ENCODE data around the gene RAB31.

The RAB31 gene

DNA sequence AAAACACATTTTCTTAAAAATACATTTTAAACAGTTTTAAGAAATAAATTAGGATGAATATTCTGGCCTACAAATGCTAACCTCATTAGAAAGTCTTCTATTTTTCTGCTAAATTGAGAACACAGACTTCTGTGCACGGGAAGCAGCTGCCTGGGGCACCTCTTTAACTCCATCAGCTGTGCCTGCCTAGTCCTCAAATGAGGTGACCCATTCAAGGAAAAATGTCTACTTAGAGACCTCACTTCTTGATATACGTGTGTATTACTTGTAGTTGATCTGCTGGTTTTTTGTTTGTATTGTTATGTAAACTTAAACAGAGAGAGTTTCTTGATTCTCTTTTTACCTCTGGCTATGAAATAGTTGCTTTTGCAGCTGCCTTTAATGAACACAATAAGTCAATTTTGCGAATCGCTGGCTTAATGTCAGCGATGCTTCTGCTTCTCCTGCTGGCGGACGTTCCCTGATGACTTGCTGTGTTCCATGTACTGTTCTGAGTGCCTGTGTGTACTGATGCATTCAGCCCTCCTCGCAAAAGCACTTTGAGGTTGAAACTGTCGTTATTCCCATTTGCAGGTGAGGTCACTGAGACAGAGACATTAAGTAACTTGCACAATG, 88.9 kb downstream of the RAB31 start:
- DNase-seq, result peak; percentile 59

DNA sequence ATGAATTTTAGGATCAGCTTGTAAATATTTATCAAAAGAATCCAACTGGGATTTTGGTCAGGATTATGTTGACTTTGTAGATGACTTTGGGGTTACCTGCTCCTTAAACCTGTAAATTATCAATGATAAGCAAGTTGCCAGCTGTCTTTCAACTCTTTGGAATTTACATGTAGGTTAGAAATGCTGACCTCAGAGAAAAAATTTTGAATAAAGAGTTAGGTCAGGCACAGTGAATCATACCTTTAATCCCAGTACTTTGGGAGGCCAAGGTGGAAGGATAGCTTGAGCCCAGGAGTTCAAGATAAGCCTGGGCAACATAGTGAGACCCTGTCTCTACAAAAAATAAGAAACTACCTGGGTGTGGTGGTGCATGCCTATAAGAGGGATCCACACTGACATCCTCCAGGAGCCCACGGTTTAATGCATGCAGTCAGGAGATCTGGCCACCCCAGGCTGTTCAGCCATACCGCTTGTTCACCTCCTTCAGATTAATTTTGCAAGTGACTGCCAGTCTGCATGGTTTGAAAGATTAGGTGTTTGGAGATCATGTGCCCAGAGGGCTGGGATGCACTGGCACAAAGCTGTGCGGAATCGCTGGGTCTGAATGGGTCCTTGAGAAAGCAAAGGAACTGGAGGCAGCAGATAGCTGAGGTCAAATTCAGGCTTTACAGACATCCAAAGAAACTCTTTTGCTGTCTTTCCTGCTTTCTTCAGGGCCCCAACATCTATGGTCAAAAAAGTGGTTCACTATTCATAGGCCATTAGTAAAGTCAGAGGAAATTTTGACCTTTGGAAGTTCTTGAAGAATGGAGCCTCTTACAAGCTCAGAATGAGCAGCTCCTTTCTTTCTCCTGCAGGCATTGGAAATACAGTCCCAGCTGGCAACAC, 94.3 kb downstream of the RAB31 start:
- no peak for DNase-seq

DNA sequence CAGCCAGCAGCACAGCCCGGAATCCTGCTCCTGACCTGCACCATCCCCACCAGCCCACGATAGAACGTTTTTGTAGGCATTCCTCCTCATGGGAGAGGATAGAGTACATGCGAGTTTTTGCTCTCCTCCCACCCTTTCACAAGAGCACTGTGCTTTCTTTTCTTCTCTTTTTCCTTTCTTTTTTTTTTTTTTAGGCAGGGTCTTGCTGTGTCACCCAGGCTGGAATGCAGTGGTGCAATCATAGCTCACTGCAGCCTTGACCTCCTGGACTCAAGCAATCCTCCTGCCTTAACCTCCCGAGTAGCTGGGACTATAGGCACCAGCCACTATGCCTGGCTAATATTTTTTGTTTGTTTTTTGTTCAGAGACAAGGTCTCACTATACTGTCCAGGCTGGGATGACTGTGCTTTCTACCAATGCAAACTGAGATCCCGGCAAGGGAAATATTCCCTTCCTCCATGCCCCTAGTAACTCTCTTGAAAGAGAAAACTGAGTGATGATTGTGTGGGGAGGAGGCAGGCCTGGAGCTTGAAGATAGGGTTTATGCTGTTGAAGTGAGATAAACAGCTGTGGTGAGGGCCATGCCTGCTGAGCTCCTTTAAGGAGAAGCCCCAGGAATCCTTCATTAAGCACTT, 95.1 kb downstream of the RAB31 start:
- DNase-seq, result no peak

DNA sequence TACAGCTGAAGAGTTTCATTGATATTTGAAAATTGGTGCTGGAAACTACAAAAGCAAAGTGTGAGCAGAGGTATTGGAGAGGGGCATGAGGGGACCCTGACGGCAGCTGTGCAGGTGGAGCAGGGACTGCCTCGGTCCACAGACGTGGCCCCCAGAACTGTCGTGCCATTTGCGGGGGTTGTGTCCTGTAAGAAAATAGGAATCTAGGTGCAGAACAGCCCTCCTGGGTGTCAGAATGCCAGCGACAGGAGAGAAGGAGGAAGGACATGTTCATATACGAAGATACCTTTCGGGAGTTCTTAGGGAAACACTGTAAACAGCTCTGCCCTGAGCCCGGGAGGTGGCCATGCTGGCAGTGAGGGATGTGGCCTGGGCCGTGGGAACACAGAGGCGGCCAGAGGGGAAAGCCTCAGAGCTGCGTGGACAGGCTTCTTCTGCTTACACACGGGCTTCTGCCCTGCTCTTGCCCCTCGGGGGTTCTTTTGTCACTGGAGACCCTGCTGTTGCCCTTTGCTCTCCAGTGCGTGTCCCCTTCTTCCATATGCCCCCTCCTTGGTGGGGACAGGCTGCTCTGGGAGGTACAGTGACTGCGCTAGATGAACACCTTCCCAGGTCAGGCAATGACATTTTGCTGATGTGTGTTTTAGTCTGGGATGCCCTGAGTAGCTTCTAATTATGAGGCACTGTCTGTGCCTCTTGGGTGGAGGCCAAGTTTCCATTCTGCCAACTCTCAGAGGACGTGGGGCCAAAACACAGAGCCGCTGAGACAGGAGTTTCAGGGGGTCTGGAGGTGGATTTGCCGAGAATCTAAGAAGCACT, 95.8 kb downstream of the RAB31 start:
- DNase-seq, result peak; percentile 74

DNA sequence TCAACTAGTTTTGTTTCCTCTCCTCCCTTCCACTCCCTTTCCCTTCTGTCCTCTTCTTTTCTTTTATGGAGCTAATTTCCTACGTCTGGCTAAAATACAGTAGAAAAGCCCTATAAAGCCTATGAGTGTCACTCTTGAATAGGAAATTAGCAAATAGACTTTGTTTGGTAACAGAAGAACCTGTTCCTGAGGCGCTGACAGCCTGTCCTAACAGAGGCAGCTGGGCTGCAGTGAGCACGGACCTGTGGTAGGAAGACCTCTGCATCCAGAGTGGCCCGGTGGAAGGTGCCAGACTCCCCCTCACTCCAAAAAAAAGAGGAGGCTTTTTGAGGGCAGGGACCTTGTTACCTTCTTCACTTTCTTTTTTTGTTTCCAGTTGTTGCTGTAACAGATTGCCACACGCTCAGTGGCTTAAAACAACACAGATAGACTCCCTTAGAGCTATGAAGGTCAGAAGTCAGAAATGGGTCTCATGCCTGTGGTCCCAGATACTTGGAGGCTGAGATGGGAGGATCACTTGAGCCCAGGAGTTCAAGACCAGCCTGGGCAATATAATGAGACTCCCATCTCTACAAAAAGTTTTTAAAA, 96.5 kb downstream of the RAB31 start:
- DNase-seq, result no peak

DNA sequence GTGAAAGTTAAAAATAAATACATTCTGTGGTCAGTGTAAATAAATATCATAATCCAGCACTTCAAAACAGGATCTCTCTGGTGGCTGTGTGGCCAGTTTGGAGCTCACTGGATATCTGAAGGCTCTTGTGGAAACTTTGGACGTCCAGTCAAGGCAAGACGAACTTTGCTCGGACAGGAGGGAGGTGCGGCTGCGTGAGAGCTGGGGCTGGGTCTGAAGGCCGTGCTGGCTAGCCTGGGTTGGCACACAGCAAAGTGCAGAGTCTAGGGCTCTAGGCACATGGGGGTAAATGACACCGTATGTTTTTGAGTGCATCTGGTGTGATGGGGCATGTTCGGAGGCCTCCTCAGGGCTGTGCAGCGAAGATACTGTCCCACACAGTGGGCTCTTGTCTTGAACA, 98.8 kb downstream of the RAB31 start:
- no peak for DNase-seq

DNA sequence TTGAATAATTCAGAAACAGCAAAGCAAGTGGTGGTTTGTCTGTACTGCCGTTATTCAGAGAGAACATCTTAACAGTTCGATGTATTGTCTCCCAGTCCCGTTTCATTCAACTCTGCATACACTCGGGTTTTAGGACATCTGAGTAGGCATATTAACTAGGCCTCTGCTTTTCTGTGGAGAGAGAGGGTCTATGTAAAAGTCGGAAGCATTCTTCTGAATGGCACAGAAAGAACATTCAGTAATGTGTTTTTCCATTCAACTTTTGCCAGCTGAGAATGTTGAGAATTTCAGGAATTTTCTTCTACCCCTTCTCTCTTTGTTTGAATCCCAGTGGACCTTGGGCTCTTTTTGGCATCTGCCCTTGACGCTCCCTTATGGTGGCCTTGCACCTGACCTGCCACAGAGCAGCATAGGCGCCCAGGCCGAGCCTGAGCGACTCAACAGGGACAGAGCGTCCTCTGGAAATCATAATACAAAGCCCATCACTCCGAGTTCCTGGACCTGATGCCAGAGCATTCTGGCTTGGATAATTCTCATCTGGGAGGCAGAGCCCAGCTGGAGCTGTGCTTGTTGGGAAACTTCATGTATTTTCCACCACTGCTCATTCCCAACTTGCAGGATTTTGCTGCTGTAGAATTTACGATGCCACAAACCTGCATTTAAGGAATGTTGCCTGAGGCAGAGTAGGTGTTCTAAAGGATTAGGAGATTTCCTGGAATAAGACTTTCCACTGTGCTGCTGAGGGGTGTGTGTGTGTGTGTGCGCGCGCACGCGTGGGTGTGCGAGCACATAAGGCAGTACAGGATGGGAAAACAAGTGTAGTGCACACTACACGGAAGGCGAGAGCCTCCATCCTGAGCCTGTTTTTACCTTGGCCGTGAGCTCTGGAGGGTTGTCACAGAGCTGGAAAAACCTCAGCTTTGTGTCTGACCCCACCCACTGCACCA, 100.5 kb downstream of the RAB31 start:
- DNase-seq, result peak; percentile 75

DNA sequence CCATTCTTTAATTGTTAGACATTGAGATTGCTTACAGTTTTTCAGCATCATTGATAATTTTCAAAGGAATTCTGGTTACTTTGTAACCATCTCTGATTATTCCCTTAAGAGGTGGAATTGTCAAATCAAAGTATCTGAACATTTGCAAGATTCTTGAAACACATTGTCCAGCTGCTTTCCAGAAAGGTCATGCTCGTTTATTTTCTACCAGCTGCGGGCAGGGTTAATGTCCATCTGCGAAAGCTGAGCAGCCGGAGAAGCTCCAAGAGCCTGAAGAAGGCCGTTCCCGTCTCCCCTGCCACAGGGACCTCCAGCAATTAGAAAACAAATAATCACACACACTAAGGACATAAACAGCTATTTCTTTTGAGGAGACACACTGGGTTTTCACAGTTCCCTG, 101.6 kb downstream of the RAB31 start:
- DNase-seq, result no peak

DNA sequence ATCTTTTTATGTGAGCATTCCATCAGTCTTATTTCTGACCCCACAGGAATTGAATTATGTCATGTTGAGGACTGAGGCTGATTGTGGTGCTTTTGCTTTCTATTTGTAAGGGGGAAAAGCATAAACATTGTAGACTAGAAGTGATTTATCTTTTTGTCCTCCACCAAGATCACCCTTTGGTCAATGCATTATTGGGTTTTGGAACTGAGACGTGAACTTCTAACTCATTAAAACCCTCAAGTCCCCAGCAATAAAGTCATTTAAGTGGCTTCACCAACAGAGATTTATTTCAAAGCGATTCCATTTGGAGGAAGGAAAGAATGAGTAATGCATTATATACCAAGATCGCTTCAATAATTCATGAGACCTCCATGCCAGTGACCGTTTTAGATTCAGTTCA, 102.2 kb downstream of the RAB31 start:
- no peak for DNase-seq

DNA sequence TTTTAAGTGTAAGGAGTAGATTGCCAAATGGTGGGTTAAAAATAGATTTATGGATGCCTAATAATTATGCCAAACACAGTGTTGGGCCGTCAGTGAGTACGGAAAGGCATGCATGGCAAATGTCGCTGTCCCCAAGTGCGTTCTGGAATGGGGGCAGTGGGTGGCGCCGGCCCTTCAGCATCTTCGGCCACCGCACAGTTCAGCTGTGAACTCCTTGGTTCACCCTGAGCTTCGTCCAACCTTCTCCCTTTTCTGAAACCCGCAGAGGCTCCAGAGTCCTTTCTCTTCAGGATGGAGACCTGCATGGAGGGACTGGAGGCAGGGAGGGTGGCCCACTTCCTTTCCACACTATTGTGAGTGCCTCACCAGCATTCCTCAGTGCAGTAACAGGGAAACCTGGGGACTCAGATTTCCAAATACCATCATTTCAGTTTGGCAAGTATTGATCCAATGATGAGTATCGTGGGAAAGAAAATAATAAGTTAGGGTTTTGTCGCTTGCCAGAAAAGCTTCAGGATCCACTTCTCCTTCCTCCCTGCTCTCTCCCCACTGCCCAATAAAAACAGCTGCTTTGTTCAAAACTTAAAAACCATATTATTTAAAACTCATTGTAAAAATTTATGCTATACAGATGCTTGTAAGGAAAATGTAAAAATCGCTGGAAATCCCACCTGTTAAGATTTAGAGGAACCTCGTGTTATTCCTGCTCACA, 103.0 kb downstream of the RAB31 start:
- no peak for DNase-seq

DNA sequence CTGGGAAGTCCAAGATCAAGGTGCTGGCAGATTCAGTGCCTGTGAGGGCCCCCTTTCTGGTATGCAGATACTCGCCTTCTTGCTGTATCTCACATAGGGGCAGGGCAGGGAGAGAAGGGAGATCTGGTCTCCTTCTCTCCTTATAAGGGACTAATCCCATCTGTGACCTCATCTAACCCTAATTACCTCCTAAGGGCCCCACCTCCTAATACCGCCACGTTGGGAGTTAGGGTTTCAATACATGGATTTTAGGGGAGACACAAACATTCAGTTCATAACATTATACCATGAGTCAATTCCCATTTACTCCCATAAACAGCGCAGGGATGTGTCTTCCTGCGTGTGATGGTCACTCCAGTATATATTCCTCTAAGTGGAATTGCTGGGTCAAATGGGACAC, 103.9 kb downstream of the RAB31 start:
- DNase-seq, result no peak

DNA sequence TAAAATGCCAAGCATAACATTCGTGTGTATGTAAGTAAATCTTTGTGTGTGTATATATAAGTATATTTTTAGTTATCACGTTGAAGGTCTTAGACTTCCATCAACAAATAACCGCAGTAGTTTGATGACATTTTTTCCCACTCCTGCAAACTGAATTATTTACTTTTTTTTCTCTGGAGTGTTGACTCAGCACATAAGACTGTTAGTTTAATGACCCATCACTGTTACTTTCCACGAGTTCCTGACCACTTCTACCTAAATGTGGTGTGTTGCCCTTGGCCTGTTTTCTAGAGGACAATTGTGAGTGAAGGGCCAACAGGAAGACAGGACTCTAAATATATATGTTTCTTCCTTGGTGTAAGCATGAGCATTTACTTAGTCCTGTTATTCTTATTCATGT, 106.3 kb downstream of the RAB31 start:
- no peak for DNase-seq

DNA sequence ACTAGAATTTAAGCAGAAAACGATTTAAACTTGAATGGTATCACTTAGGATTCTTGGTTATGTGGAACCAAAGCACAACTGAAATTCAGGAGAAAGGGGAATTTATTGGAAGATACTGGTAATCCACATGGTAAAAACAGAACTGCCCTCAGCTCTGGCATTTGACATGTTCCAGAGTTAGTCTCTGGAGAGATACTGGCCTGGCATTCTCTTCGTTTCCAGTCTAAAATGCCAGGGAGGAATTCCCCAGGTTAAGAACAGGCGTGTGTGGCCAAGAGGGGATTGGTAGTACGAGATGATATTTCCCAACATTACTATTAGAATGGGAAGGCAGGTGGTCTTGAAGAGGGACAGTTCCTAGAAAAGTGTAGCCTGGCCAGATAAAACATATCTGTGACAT, 109.2 kb downstream of the RAB31 start:
- no peak for DNase-seq

DNA sequence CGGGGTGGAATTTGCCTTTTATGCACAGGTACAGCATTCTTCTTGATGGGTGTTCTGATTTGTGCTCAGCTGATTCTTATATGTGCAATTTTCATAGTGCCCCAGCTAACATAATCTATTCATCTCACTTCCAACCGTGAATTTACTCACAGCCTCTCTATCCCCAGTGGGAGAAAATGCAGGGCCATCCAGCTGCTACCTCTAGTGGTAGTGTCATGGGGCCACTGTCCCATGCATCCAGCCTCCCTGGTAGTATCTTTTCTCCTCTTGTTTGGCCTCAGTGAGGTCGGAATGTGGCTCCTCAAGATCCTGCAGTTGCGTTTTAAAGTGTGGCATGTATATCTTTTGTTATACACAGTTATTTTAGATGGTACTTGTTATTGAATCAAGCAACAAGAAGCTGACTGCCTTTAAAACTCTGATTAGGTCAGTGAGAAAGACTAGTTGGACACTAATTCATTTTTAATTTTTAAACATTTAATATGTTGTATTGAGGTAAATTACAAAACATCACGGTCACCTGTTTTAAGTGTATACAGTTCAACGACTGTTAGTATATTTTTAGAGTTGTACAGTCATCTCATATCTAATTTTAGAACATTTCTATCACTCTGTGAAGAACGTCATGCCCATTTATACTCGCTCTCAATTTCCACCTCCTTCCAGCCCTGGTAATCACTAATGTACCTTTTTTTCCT, 109.8 kb downstream of the RAB31 start:
- no peak for DNase-seq

DNA sequence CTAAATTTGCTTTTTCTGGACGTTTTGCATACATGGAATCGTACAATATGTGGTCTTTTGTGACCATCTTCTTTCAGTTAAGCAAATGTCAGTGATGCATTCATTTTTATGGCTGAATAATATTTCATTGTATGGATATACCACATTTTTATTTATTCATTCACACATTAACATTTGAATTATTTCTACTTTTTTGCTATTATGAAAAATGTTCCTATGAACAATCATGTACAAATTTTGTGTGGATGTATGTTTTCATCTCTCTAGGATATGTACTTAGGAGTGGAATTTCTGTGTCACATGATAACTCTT, 110.3 kb downstream of the RAB31 start:
- no peak for DNase-seq

DNA sequence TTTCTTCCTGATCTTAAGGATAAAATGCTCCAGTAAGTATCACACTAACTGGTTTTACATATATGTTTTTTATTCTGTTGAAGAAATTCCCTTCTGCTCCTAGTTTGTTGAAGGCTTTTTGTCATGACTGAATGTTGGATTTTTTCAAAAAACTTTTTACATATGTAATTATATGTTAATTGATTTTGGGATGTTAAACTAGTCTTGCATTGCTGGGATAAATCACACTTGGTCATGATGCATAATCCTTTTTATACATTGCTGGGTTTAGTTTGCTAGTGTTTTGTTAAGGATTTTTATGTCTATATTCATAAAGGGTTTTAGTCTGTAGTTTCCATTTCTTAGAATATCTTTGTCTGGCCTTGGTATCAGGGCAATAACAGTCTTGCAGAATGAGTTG, 112.0 kb downstream of the RAB31 start:
- no peak for DNase-seq

DNA sequence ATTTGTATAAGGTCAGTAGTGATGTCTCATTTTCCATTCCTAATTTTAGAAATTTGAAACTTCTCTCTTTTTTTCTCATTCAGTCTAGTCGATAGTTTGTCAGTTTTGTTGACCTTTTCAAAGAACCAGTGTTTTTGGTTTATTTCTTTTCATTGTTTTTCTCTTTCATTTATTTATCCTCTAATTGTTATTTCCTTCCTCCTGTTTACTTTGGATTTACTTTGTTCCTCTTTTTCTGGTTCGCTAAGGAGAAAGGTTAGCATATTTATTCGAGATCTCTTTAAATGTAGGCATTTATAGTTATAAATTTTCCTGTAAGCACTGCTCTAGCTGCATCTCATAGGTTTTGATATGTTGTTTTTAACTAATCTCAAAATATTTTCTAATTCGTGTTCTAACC, 112.6 kb downstream of the RAB31 start:
- DNase-seq, result no peak

DNA sequence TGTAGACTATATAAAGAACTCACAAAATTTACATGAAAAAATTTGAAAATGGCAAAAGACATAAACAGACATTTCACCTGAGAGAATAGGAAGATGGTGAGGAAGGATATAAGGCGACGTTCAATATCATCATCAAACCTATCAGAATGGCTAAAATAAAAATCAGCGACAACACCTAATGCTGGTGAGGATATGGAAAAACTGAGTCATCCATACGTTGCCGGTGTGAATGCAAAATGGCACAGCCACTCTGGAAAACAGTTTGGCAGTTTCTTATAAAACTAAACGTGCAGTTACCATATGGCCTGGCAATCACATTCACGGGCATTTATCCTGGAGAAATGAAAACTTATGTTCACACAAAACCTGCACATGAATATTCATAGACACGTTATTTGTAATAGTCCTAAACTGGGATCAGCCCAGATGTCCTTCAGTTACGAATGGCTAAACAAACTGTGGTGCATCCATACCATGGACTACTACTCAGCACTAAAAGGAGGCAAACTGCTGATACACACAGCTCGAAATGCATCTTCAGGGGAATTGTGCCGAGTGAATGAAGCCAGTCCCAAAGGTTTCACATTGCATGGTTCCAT, 114.6 kb downstream of the RAB31 start:
- no peak for DNase-seq

DNA sequence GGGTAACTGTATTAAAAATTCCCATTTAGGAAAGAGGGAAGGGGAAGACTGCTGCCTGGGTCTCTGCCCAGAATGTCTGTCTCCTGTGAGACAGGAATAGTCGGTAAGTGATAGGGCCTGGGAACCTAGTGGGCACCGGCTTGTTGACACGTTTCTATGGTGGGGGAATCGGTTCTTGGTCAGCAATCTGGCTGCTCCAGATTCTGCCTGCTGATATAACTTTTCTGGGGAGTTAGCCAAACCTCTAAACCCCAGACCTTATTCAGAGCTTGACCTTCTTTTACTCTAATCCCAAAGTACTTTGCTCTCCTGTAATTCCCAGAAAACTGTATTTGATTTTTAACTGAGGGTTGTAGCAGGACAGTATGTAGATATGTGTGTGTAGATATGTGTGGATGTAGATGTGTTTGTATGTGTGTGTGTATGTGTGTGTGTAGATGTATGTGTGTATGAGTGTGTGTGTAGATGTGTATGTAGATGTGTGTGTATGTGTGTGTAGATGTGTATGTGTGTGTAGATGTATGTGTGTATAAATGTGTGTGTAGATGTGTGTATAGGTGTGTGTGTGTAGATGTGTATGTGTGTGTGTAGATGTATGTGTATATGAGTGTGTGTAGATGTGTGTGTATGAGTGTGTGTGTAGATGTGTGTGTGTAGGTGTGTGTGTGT, 115.8 kb downstream of the RAB31 start:
- no peak for DNase-seq

DNA sequence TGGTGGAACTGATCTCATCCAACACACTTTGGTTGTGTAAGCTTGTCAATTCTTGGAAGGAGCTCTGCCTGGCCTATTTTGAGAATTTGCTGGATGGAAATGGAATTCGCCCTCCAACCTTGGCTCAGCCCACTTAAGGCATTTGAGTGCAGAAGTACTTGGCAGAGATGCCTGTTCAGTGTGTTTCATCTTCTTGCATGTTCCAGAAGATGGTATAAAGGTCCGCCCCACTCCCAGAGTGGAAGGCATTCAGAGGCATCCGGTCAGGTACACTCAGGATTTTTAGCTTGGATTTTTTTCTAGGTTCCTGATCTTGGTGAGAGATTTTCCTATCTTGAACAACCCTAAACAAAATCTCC, 116.4 kb downstream of the RAB31 start:
- peak; percentile 52 for DNase-seq

Data from femur (tissue), 1 donor.